Measurements from ENCODE around the gene PDSS1.
A peak's percentile ranks its signal among the peaks of the same experiment; 100 is the strongest.
"Not testable (repeated sequence)": the region's sequence is repeated elsewhere in the genome, so short reads cannot be mapped to it uniquely, and the experiment has no call there.

The PDSS1 gene

GRCh38 chr10:26697163-26697921, at the start of gene PDSS1:
TSS of gene PDSS1 (plus strand) at chr10:26697701. CDS start at chr10:26697712, 11 bp downstream.
- peak in 53 of 56 donors; percentile 28 to 89 (median 72) for DNase-seq

GRCh38 chr10:26648245-26648636, 49.3 kb upstream of the PDSS1 start:
- not testable (repeated sequence) for DNase-seq

- no peak for DNase-seq
Observed at GRCh38 chr10:26650406-26650805, 47.1 kb upstream of the PDSS1 start.

GRCh38 chr10:26651476-26651875, 46.0 kb upstream of the PDSS1 start:
- DNase-seq: not testable (repeated sequence)

- no peak for DNase-seq
Observed at GRCh38 chr10:26653004-26653403, 44.5 kb upstream of the PDSS1 start.

GRCh38 chr10:26655746-26656145, 41.8 kb upstream of the PDSS1 start:
- DNase-seq: no peak

GRCh38 chr10:26662864-26663263, 34.6 kb upstream of the PDSS1 start:
- DNase-seq: no peak

GRCh38 chr10:26665080-26666048, 32.1 kb upstream of the PDSS1 start:
- no peak for DNase-seq

- no peak for DNase-seq
Observed at GRCh38 chr10:26675873-26676257, 21.6 kb upstream of the PDSS1 start.

- no peak for DNase-seq
Observed at GRCh38 chr10:26679588-26679987, 17.9 kb upstream of the PDSS1 start.

GRCh38 chr10:26681076-26681475, 16.4 kb upstream of the PDSS1 start:
- no peak for DNase-seq

GRCh38 chr10:26681971-26682370, 15.5 kb upstream of the PDSS1 start:
- DNase-seq: not testable (repeated sequence)

- no peak for DNase-seq
Observed at GRCh38 chr10:26682931-26683330, 14.6 kb upstream of the PDSS1 start.

- DNase-seq: peak in 1 of 56 donors; percentile 53
Observed at GRCh38 chr10:26684667-26685264, 12.7 kb upstream of the PDSS1 start.

- no peak for DNase-seq
Observed at GRCh38 chr10:26685441-26685840, 12.1 kb upstream of the PDSS1 start.

- DNase-seq: no peak
Observed at GRCh38 chr10:26689399-26689798, 8.1 kb upstream of the PDSS1 start.

GRCh38 chr10:26690731-26691475, 6.6 kb upstream of the PDSS1 start:
- DNase-seq: no peak

- DNase-seq: not testable (repeated sequence)
Observed at GRCh38 chr10:26694536-26694935, 3.0 kb upstream of the PDSS1 start.

GRCh38 chr10:26696786-26697162, 727 bp upstream of the PDSS1 start:
- peak in 1 of 56 donors; percentile 54 for DNase-seq

- DNase-seq: peak in 2 of 56 donors; percentile 24 to 61
Observed at GRCh38 chr10:26697922-26698608, 564 bp downstream of the PDSS1 start.

Measured in amygdala (tissue), 56 donors.